K562 (cell line): Measurements from ENCODE around the gene ZNF74.

ENCODE experiments used
- EZH2 ChIP-seq: IDR thresholded peaks from 2 replicates; pipeline ENCODE4 v1.6.1; 2012; ENCODE audit warnings: low read depth, mild to moderate bottlenecking, inconsistent platforms, low read length, borderline replicate concordance
- KDM1A ChIP-seq, 2 experiments: fragments of 450-650 bp; IDR thresholded peaks; 2 replicates each; pipeline ENCODE4 v1.6.1; 2016; ENCODE audit warnings: mild to moderate bottlenecking in 2 of 2
- RAD21 ChIP-seq, 2 experiments: fragments of 250-450 bp in 1 of 2; fragments of 450-650 bp in 1 of 2; sonication (Bioruptor Pico) in 1 of 2; formaldehyde crosslinking in 1 of 2; IDR thresholded peaks in 1 of 2; conservative IDR thresholded peaks in 1 of 2; 2 replicates each; pipeline versions ENCODE4 v1.4.0 to v1.8.0; 2020 to 2022; ENCODE audit warnings: mild to moderate bottlenecking in 2 of 2, moderate library complexity in 1 of 2
- RBM25 ChIP-seq: fragments of 200-400 bp; formaldehyde crosslinking; IDR thresholded peaks from 2 replicates; pipeline ENCODE4 v1.6.1; 2018; ENCODE audit warnings: low read length, low read depth, moderate library complexity; ENCODE audit not compliant: severe bottlenecking
- TCF7L2 ChIP-seq: fragments of 150-350 bp; IDR thresholded peaks from 2 replicates; pipeline ENCODE4 v1.6.1; 2016; ENCODE audit warnings: low read depth, mild to moderate bottlenecking, low read length, moderate library complexity

- TF ChIP-seq RBM25, result no peak
- no peak for TF ChIP-seq EZH2
- TF ChIP-seq KDM1A (IDR thresholded peaks at IDR 0.05), result no peak
- no peak for TF ChIP-seq TCF7L2
- TF ChIP-seq RAD21 (CRISPR knock-in tag; conservative IDR thresholded peaks at IDR 0.05 in 1 of 2, IDR thresholded peaks at IDR 0.05 in 1 of 2), result no peak
Observed at GRCh38 chr22:20395181-20395906, 1.4 kb downstream of the ZNF74 start.
